Osteocyte (in vitro differentiated cells): ENCODE results near the gene HSDL1. TPM values are rescaled to one million over a fixed set of nuclear protein-coding genes. Genes with fewer than 3 reads are reported as not detected.

Source experiments
- DNase-seq: peaks from one replicate; pipeline ENCODE4 v3.0.0; 2021; ENCODE audit warnings: mixed read lengths; ENCODE audit not compliant: unreplicated experiment; ENCODE audit errors: extremely low spot score
- H3K27ac Mint-ChIP-seq: one replicate; pipeline ENCODE4 v1.8.0; 2021; ENCODE audit warnings: mild to moderate bottlenecking, mixed read lengths; ENCODE audit not compliant: unreplicated experiment
- H3K27me3 Mint-ChIP-seq: one replicate; pipeline ENCODE4 v1.8.0; 2021; ENCODE audit warnings: mixed read lengths; ENCODE audit not compliant: unreplicated experiment
- H3K36me3 Mint-ChIP-seq: one replicate; pipeline ENCODE4 v1.8.0; 2021; ENCODE audit warnings: mixed read lengths; ENCODE audit not compliant: unreplicated experiment
- H3K4me1 Mint-ChIP-seq: one replicate; pipeline ENCODE4 v1.8.0; 2021; ENCODE audit warnings: mixed read lengths; ENCODE audit not compliant: unreplicated experiment
- H3K4me3 Mint-ChIP-seq: one replicate; pipeline ENCODE4 v1.8.0; 2021; ENCODE audit warnings: mild to moderate bottlenecking, moderate library complexity, mixed read lengths; ENCODE audit not compliant: unreplicated experiment
- H3K9me3 Mint-ChIP-seq: one replicate; pipeline ENCODE4 v1.8.0; 2021; ENCODE audit warnings: mixed read lengths; ENCODE audit not compliant: unreplicated experiment
- CTCF ChIP-seq: fragments of 200-600 bp; sonication (generic); IDR thresholded peaks from 2 replicates; pipeline ENCODE4 v1.5.0; 2021; ENCODE audit warnings: antibody characterized with exemption, mild to moderate bottlenecking, moderate library complexity
- total RNA-seq: library from RNA; stranded (reverse); gene quantifications from 2 replicates; pipeline ENCODE4 v1.2.1, GENCODE V29; 2021

Gene HSDL1
- total RNA-seq, 1 donor from 2014 or later = 18.0 TPM

GRCh38 chr16:84093120-84093878 is 51.7 kb downstream of the HSDL1 start:
- H3K27me3 Mint-ChIP-seq = no peaks in the 10 kb centered on the region
- no peak for TF ChIP-seq CTCF
- peak; percentile 57 for DNase-seq
- H3K9me3 Mint-ChIP-seq = no peaks in the 10 kb centered on the region
- H3K36me3 Mint-ChIP-seq = peaks cover 65% of the 10 kb centered on the region
- H3K27ac Mint-ChIP-seq = no peak overlapping the region
- H3K4me1 Mint-ChIP-seq = no peaks in the 10 kb centered on the region
- no peak overlapping the region for H3K4me3 Mint-ChIP-seq

GRCh38 chr16:84091460-84091859 is 53.5 kb downstream of the HSDL1 start:
- Mint-ChIP-seq H3K36me3 (peaks cover 65% of the 10 kb centered on the region), H3K4me1 (no peaks in the 10 kb centered on the region), H3K27ac (no peak overlapping the region), H3K4me3 (no peak overlapping the region), H3K9me3 (no peaks in the 10 kb centered on the region), H3K27me3 (no peaks in the 10 kb centered on the region)
- DNase-seq = no peak
- TF ChIP-seq CTCF = no peak

GRCh38 chr16:84090211-84090610 is 54.8 kb downstream of the HSDL1 start:
- no peak for TF ChIP-seq CTCF
- Mint-ChIP-seq H3K27me3 (no peaks in the 10 kb centered on the region), H3K36me3 (peaks cover 61% of the 10 kb centered on the region), H3K9me3 (no peaks in the 10 kb centered on the region), H3K27ac (no peak overlapping the region), H3K4me3 (no peak overlapping the region), H3K4me1 (no peaks in the 10 kb centered on the region)
- DNase-seq = peak; percentile 49

- Mint-ChIP-seq H3K27me3 (no peaks in the 10 kb centered on the region), H3K27ac (no peak overlapping the region), H3K36me3 (peaks cover 54% of the 10 kb centered on the region), H3K4me3 (no peak overlapping the region), H3K4me1 (no peaks in the 10 kb centered on the region), H3K9me3 (no peaks in the 10 kb centered on the region)
- peak; percentile 44 for DNase-seq
- TF ChIP-seq CTCF = no peak
These were observed 56.1 kb downstream of the HSDL1 start for GRCh38 chr16:84088695-84089395.

- Mint-ChIP-seq H3K27ac (no peak overlapping the region), H3K9me3 (no peaks in the 10 kb centered on the region), H3K4me1 (no peaks in the 10 kb centered on the region), H3K36me3 (peaks cover 47% of the 10 kb centered on the region), H3K27me3 (no peaks in the 10 kb centered on the region), H3K4me3 (no peak overlapping the region)
- no peak for TF ChIP-seq CTCF
- DNase-seq = no peak
These were observed 57.4 kb downstream of the HSDL1 start for GRCh38 chr16:84087466-84088151.
